H9 (cell line): ENCODE results near the gene TMEM178B. TPM values are rescaled to one million over a fixed set of nuclear protein-coding genes. Genes with fewer than 3 reads are reported as not detected.
"Not testable (repeated sequence)": the region's sequence is repeated elsewhere in the genome, so short reads cannot be mapped to it uniquely, and the experiment has no call there.

ENCODE experiments used
- DNase-seq: peaks from one replicate; pipeline ENCODE4 v3.0.0-alpha.2; 2017
- H2AFZ ChIP-seq: one replicate; pipeline ENCODE4 v1.6.1; 2013; ENCODE audit warnings: mild to moderate bottlenecking, low read length, control low read depth, moderate library complexity
- H2AK5ac ChIP-seq: 2 replicates; pipeline ENCODE4 v1.6.1; 2013; ENCODE audit warnings: low read length, control low read depth, mixed read lengths; ENCODE audit not compliant: insufficient read length
- H2BK120ac ChIP-seq: one replicate; pipeline ENCODE4 v1.6.1; 2013; ENCODE audit warnings: low read depth, mild to moderate bottlenecking, low read length, control low read depth, inconsistent platforms; ENCODE audit not compliant: poor library complexity, severe bottlenecking
- H2BK12ac ChIP-seq: 2 replicates; pipeline ENCODE4 v1.6.1; 2013; ENCODE audit warnings: low read length, control low read depth, mixed read lengths, low read depth; ENCODE audit not compliant: insufficient read length
- H2BK15ac ChIP-seq: 2 replicates; pipeline ENCODE4 v1.6.1; 2013; ENCODE audit warnings: low read depth, low read length, control low read depth
- H2BK20ac ChIP-seq: one replicate; pipeline ENCODE4 v1.6.1; 2013; ENCODE audit warnings: low read depth, mild to moderate bottlenecking, low read length, control low read depth, inconsistent platforms; ENCODE audit not compliant: poor library complexity, severe bottlenecking
- H2BK5ac ChIP-seq: 2 replicates; pipeline ENCODE4 v1.6.1; 2013; ENCODE audit warnings: low read length, control low read depth, mixed read lengths; ENCODE audit not compliant: insufficient read length
- H3K14ac ChIP-seq: 2 replicates; pipeline ENCODE4 v1.6.1; 2013; ENCODE audit warnings: low read length, control low read depth; ENCODE audit not compliant: insufficient read depth
- H3K18ac ChIP-seq: 2 replicates; pipeline ENCODE4 v1.6.1; 2013; ENCODE audit warnings: low read depth, mild to moderate bottlenecking, mixed read lengths, low read length, control low read depth; ENCODE audit not compliant: insufficient read length
- H3K23ac ChIP-seq: 2 replicates; pipeline ENCODE4 v1.6.1; 2013; ENCODE audit warnings: low read length, control low read depth, mixed read lengths, low read depth; ENCODE audit not compliant: insufficient read length
- H3K23me2 ChIP-seq: 2 replicates; pipeline ENCODE4 v1.6.1; 2013; ENCODE audit warnings: low read depth, mild to moderate bottlenecking, mixed read lengths, low read length, control low read depth; ENCODE audit not compliant: insufficient read length, poor library complexity, severe bottlenecking
- H3K27ac ChIP-seq: 2 replicates; pipeline ENCODE4 v1.5.1; 2013; ENCODE audit warnings: low read length, control low read depth, mixed read lengths, low read depth; ENCODE audit not compliant: insufficient read length
- H3K27me3 ChIP-seq: 2 replicates; pipeline ENCODE4 v1.6.1; 2013; ENCODE audit warnings: low read length, control low read depth, inconsistent platforms; ENCODE audit not compliant: insufficient read depth
- H3K4ac ChIP-seq: 2 replicates; pipeline ENCODE4 v1.6.1; 2013; ENCODE audit warnings: low read depth, mild to moderate bottlenecking, control low read depth, inconsistent platforms, low read length, moderate library complexity
- H3K4me1 ChIP-seq: 2 replicates; pipeline ENCODE4 v1.6.1; 2013; ENCODE audit warnings: low read length, control low read depth, inconsistent platforms; ENCODE audit not compliant: insufficient read depth
- H3K4me2 ChIP-seq: 2 replicates; pipeline ENCODE4 v1.6.1; 2013; ENCODE audit warnings: low read length, control low read depth, mixed read lengths; ENCODE audit not compliant: insufficient read length, insufficient read depth
- H3K56ac ChIP-seq: 2 replicates; pipeline ENCODE4 v1.6.1; 2013; ENCODE audit warnings: low read depth, mild to moderate bottlenecking, mixed read lengths, low read length, control low read depth; ENCODE audit not compliant: insufficient read length
- H3K79me1 ChIP-seq: 2 replicates; pipeline ENCODE4 v1.6.1; 2013; ENCODE audit warnings: low read depth, mild to moderate bottlenecking, moderate library complexity, low read length, control low read depth, inconsistent platforms; ENCODE audit not compliant: insufficient read depth, poor library complexity, severe bottlenecking
- H3K79me2 ChIP-seq: 2 replicates; pipeline ENCODE4 v1.6.1; 2013; ENCODE audit warnings: low read length, control low read depth, inconsistent platforms; ENCODE audit not compliant: insufficient read depth
- H3K9ac ChIP-seq: 2 replicates; pipeline ENCODE4 v1.6.1; 2013; ENCODE audit warnings: low read length, control low read depth, mixed read lengths; ENCODE audit not compliant: insufficient read length; ENCODE audit errors: extremely low read depth
- H3K9me3 ChIP-seq: one replicate; pipeline ENCODE4 v1.6.1; 2013; ENCODE audit warnings: low read depth, low read length, inconsistent platforms; ENCODE audit not compliant: control insufficient read depth
- H3T11ph ChIP-seq: one replicate; pipeline ENCODE4 v1.6.1; 2013; ENCODE audit warnings: mild to moderate bottlenecking, low read length, control low read depth, inconsistent platforms
- H4K20me1 ChIP-seq: one replicate; pipeline ENCODE4 v1.6.1; 2013; ENCODE audit not compliant: control insufficient read depth, insufficient read length, insufficient read depth
- H4K5ac ChIP-seq: 2 replicates; pipeline ENCODE4 v1.6.1; 2013; ENCODE audit warnings: low read depth, mild to moderate bottlenecking, mixed read lengths, low read length, control low read depth; ENCODE audit not compliant: insufficient read length
- H4K8ac ChIP-seq: replicated peaks from 2 replicates; pipeline ENCODE4 v1.6.1; 2013; ENCODE audit warnings: low read length, control low read depth, mixed read lengths, low read depth; ENCODE audit not compliant: insufficient read length
- H4K91ac ChIP-seq: 2 replicates; pipeline ENCODE4 v1.6.1; 2013; ENCODE audit warnings: low read depth, mild to moderate bottlenecking, moderate library complexity, mixed read lengths, low read length, control low read depth; ENCODE audit not compliant: insufficient read length
- H3K27ac Mint-ChIP-seq, 3 experiments: 2 replicates in 2 of 3; 3 replicates in 1 of 3; pipeline ENCODE4 v1.8.0; 2020 to 2021; ENCODE audit warnings: mixed read lengths in 3 of 3, mild to moderate bottlenecking in 1 of 3, moderate library complexity in 1 of 3
- H3K27me3 Mint-ChIP-seq: 2 replicates; pipeline ENCODE4 v1.8.0; 2021; ENCODE audit warnings: low read depth, mild to moderate bottlenecking, moderate library complexity, mixed read lengths
- H3K36me3 Mint-ChIP-seq, 3 experiments: 2 replicates in 2 of 3; 3 replicates in 1 of 3; pipeline ENCODE4 v1.8.0; 2020 to 2021; ENCODE audit warnings: low read depth in 3 of 3, mixed read lengths in 3 of 3; ENCODE audit not compliant: insufficient read depth in 1 of 3
- H3K4me1 Mint-ChIP-seq, 2 experiments: 2 replicates each; pipeline ENCODE4 v1.8.0; 2020; ENCODE audit warnings: mixed read lengths in 2 of 2
- H3K4me3 Mint-ChIP-seq, 2 experiments: 2 replicates in 1 of 2; 3 replicates in 1 of 2; pipeline ENCODE4 v1.8.0; 2020 to 2021; ENCODE audit warnings: mild to moderate bottlenecking in 2 of 2, mixed read lengths in 2 of 2, moderate library complexity in 1 of 2
- H3K9me3 Mint-ChIP-seq, 2 experiments: 2 replicates in 1 of 2; 3 replicates in 1 of 2; pipeline ENCODE4 v1.8.0; 2020; ENCODE audit warnings: mild to moderate bottlenecking in 2 of 2, mixed read lengths in 2 of 2, moderate library complexity in 1 of 2
- WGBS: extraction: QIAGEN DNeasy Blood & Tissue Kit; methylation state at CpG from one replicate; pipeline ENCODE4 v1.1.7; 2013; ENCODE audit warnings: missing lambda C conversion rate, low lambda C conversion rate, mixed read lengths; ENCODE audit not compliant: insufficient read length; ENCODE audit errors: extremely low coverage; 5-methylcytosine and 5-hydroxymethylcytosine counted together
- total RNA-seq: library from RNA; stranded (reverse); gene quantifications from 2 replicates; pipeline ENCODE4 v1.2.1, GENCODE V29; 2021
- TF ChIP-seq, protein P1 (sequence below): fragments of 200-600 bp; sonication (generic); conservative IDR thresholded peaks from 3 replicates; pipeline ENCODE4 v1.8.0; 2021; ENCODE audit warnings: antibody characterized with exemption, mild to moderate bottlenecking

TMEM178B gene
- total RNA-seq, 1 experiment from 2014 or later = 11.3 TPM

GRCh38 chr7:141167381-141167964 is 93.6 kb downstream of the TMEM178B start:
- Mint-ChIP-seq H3K27ac (no peak overlapping the region), H3K4me3 (no peak overlapping the region), H3K36me3 (peaks cover 0 to 5% (median 0%) of the 10 kb centered on the region in 3 experiments; a peak in 6 of 7 replicates), H3K4me1 (peaks cover 3% of the 10 kb centered on the region in 2 experiments; a peak in 1 of 4 replicates), H3K27me3 (no peaks in the 10 kb centered on the region), H3K9me3 (no peaks in the 10 kb centered on the region; a peak in 1 of 5 replicates)
- Histone ChIP-seq H3K79me1 (no peaks in the 10 kb centered on the region), H3T11ph (no peak overlapping the region), H2BK5ac (no peak overlapping the region), H3K9ac (no peak overlapping the region), H3K79me2 (no peaks in the 10 kb centered on the region; the same call in 1 of the 2 replicates), H2BK120ac (no peak overlapping the region), H3K18ac (no peak overlapping the region), H3K27me3 (no peaks in the 10 kb centered on the region), H2AK5ac (no peak overlapping the region), H3K14ac (no peak overlapping the region), H3K56ac (no peak overlapping the region), H3K4me1 (no peaks in the 10 kb centered on the region), H3K4ac (no peak overlapping the region), H3K23ac (no peak overlapping the region), H2BK12ac (no peak overlapping the region), H3K23me2 (no peaks in the 10 kb centered on the region), H4K20me1 (no peaks in the 10 kb centered on the region), H3K27ac (no peak overlapping the region), H4K5ac (no peak overlapping the region), H3K9me3 (no peaks in the 10 kb centered on the region), H4K8ac (no peak overlapping the region), H4K91ac (no peak overlapping the region), H2BK15ac (no peak overlapping the region), H2AFZ (no peak overlapping the region), H2BK20ac (no peak overlapping the region), H3K4me2 (no peak overlapping the region)
- TF ChIP-seq, protein P1, sequence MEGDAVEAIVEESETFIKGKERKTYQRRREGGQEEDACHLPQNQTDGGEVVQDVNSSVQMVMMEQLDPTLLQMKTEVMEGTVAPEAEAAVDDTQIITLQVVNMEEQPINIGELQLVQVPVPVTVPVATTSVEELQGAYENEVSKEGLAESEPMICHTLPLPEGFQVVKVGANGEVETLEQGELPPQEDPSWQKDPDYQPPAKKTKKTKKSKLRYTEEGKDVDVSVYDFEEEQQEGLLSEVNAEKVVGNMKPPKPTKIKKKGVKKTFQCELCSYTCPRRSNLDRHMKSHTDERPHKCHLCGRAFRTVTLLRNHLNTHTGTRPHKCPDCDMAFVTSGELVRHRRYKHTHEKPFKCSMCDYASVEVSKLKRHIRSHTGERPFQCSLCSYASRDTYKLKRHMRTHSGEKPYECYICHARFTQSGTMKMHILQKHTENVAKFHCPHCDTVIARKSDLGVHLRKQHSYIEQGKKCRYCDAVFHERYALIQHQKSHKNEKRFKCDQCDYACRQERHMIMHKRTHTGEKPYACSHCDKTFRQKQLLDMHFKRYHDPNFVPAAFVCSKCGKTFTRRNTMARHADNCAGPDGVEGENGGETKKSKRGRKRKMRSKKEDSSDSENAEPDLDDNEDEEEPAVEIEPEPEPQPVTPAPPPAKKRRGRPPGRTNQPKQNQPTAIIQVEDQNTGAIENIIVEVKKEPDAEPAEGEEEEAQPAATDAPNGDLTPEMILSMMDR = no peak
- WGBS = no CpG with 5 or more reads among the region's 11 CpGs
- DNase-seq = no peak

DNA sequence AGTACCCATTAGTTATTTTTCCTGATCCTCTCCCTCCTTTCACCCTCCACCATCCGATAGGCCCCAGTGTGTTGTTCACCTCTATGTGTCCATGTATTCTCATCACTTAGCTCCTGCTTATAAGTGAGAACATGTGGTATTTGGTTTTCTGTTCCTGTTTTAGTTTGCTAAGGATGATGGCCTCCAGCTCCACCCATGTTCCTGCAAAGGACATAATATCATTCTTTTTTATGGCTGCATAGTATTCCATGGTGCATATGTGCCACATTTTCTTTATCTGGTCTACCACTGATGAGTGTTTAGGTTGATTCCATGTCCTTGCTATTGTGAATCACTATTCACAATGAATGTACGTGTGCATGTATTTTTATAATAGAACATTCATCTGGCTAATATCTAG is 95.3 kb downstream of the TMEM178B start:
- not testable (repeated sequence) for H4K5ac ChIP-seq, H4K8ac ChIP-seq, H3K27me3 ChIP-seq, H2BK15ac ChIP-seq, H2AK5ac ChIP-seq, H4K20me1 ChIP-seq, H2BK120ac ChIP-seq, H3K27ac ChIP-seq, H3K27me3 Mint-ChIP-seq, H3K9ac ChIP-seq, H3K9me3 ChIP-seq, H3K14ac ChIP-seq, H3K27ac Mint-ChIP-seq, H3K23ac ChIP-seq, H3K4me1 Mint-ChIP-seq, H3K79me2 ChIP-seq, H2BK12ac ChIP-seq, H3K9me3 Mint-ChIP-seq, H2BK5ac ChIP-seq, H4K91ac ChIP-seq, H3K4ac ChIP-seq, H3K23me2 ChIP-seq, H3K79me1 ChIP-seq, DNase-seq, H3K18ac ChIP-seq, H3K56ac ChIP-seq, H3K36me3 Mint-ChIP-seq, H3K4me3 Mint-ChIP-seq, H3K4me1 ChIP-seq, H2AFZ ChIP-seq, H2BK20ac ChIP-seq, H3K4me2 ChIP-seq, H3T11ph ChIP-seq
- WGBS = no CpG with 5 or more reads among the region's 2 CpGs
